GM18520 (cell line): ENCODE data around the gene FAM187B.
"Not testable (repeated sequence)": the region's sequence is repeated elsewhere in the genome, so short reads cannot be mapped to it uniquely, and the experiment has no call there.

ENCODE experiments used
- ATAC-seq: cut with Tn5 transposase; IDR thresholded peaks from one replicate; pipeline ENCODE4 v1.9.1; 2021; ENCODE audit not compliant: unreplicated experiment

FAM187B gene

GRCh38 chr19:35262101-35262761 is 33.7 kb upstream of the FAM187B start:
- ATAC-seq = no peak

- ATAC-seq = no peak
Measured at GRCh38 chr19:35261356-35262100, 33.0 kb upstream of the FAM187B start.

- no peak for ATAC-seq
Measured at GRCh38 chr19:35260694-35261304, 32.3 kb upstream of the FAM187B start.

GRCh38 chr19:35257113-35257461 is 28.5 kb upstream of the FAM187B start:
- no peak for ATAC-seq

- no peak for ATAC-seq
Measured at GRCh38 chr19:35256566-35256965, 28.0 kb upstream of the FAM187B start.

GRCh38 chr19:35254341-35255297 is 26.1 kb upstream of the FAM187B start:
- no peak for ATAC-seq

- no peak for ATAC-seq
Measured at GRCh38 chr19:35253316-35254286, 25.1 kb upstream of the FAM187B start.

- no peak for ATAC-seq
Measured at GRCh38 chr19:35251456-35251855, 22.9 kb upstream of the FAM187B start.

GRCh38 chr19:35249848-35250711 is 21.5 kb upstream of the FAM187B start:
- ATAC-seq = no peak

GRCh38 chr19:35249146-35249847 is 20.8 kb upstream of the FAM187B start:
- ATAC-seq = no peak

GRCh38 chr19:35248310-35249145 is 20.0 kb upstream of the FAM187B start, which contains the start of gene LSR:
TSS of gene LSR (plus strand) at chr19:35249002. CDS start at chr19:35249023, 21 bp downstream.
- peak; percentile 39 for ATAC-seq

GRCh38 chr19:35247526-35248309 is 19.2 kb upstream of the FAM187B start:
- ATAC-seq = peak; percentile 37

GRCh38 chr19:35246466-35247092 is 18.0 kb upstream of the FAM187B start:
- no peak for ATAC-seq

- ATAC-seq = no peak
Measured at GRCh38 chr19:35241417-35241816, 12.9 kb upstream of the FAM187B start.

GRCh38 chr19:35240327-35240726 is 11.8 kb upstream of the FAM187B start:
- no peak for ATAC-seq

GRCh38 chr19:35239597-35239996 is 11.1 kb upstream of the FAM187B start:
- ATAC-seq = not testable (repeated sequence)
